Tibial artery (tissue), 4 donors: ENCODE measurements around the gene CHRD.

Experiments
- DNase-seq, 2 donors: peaks; one replicate each; pipeline ENCODE4 v3.0.0-alpha.2; 2019
- H3K27ac ChIP-seq, 2 donors: fragments of 200-600 bp; sonication (generic) in 1 of 2; 1 replicate in 1 of 2; 2 replicates in 1 of 2; pipeline ENCODE4 v1.5.1; 2018 to 2019; ENCODE audit warnings: mild to moderate bottlenecking in 1 of 2
- H3K27me3 ChIP-seq, 2 donors: fragments of 200-600 bp; sonication (generic) in 1 of 2; one replicate each; pipeline versions ENCODE4 v1.5.1 to v1.6.0; 2016 to 2019
- H3K36me3 ChIP-seq, 3 donors: fragments of 200-600 bp; sonication (generic) in 2 of 3; one replicate each; pipeline ENCODE4 v1.5.1; 2016 to 2019; ENCODE audit warnings: mild to moderate bottlenecking in 2 of 3
- H3K4me1 ChIP-seq, 4 donors: fragments of 200-600 bp; sonication (generic) in 2 of 4; 1 replicate in 3 of 4; 2 replicates in 1 of 4; pipeline ENCODE4 v1.5.1; 2016 to 2019
- H3K4me3 ChIP-seq, 2 donors: fragments of 200-600 bp; sonication (generic) in 1 of 2; 1 replicate in 1 of 2; 2 replicates in 1 of 2; pipeline ENCODE4 v1.5.1; 2018 to 2019; ENCODE audit warnings: mild to moderate bottlenecking in 2 of 2
- H3K9me3 ChIP-seq, 3 donors: fragments of 200-600 bp; sonication (generic) in 1 of 3; one replicate each; pipeline ENCODE4 v1.5.1; 2016 to 2019
- intact Hi-C: fragments of 100-400 bp; cut with DNase I; formaldehyde crosslinking; loops from one replicate; pipeline ENCODE4 v1.15.0; 2023; ENCODE audit warnings: low total_unique reads
- TF ChIP-seq, protein P1 (sequence below), 2 experiments: fragments of 200-600 bp in 1 of 2; fragments of 450-650 bp in 1 of 2; IDR thresholded peaks; one replicate each; pipeline ENCODE4 v1.5.1; 2017 to 2019; ENCODE audit warnings: antibody characterized with exemption in 2 of 2, mild to moderate bottlenecking in 1 of 2, moderate library complexity in 1 of 2

CHRD gene

DNA sequence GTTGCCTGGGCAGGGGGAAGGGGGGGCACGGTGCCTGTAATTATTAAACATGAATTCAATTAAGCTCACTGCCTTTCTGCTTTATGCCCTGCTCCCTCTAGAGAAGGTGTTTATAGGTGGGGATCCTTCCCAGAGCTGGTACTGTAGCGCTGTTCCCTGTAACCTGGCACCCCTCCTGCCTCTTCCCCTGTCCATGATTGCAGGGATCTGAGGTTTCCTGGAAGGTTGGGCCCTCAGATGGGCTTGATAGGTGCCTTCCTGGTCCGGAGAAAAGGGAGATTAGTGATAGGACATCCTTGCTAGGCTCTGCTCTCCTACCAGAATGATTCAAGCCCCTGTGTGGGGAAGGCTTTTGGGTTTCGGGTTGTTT is 44.6 kb upstream of the CHRD start:
- TF ChIP-seq, protein P1, sequence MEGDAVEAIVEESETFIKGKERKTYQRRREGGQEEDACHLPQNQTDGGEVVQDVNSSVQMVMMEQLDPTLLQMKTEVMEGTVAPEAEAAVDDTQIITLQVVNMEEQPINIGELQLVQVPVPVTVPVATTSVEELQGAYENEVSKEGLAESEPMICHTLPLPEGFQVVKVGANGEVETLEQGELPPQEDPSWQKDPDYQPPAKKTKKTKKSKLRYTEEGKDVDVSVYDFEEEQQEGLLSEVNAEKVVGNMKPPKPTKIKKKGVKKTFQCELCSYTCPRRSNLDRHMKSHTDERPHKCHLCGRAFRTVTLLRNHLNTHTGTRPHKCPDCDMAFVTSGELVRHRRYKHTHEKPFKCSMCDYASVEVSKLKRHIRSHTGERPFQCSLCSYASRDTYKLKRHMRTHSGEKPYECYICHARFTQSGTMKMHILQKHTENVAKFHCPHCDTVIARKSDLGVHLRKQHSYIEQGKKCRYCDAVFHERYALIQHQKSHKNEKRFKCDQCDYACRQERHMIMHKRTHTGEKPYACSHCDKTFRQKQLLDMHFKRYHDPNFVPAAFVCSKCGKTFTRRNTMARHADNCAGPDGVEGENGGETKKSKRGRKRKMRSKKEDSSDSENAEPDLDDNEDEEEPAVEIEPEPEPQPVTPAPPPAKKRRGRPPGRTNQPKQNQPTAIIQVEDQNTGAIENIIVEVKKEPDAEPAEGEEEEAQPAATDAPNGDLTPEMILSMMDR (IDR thresholded peaks at IDR 0.05) = no peak
- Histone ChIP-seq H3K36me3 (peaks cover 39 to 50% (median 49%) of the 10 kb centered on the region in 3 donors), H3K27ac (peak overlapping the region; percentile 97 to 98), H3K27me3 (no peaks in the 10 kb centered on the region), H3K4me1 (peaks cover 0 to 39% (median 27%) of the 10 kb centered on the region in 4 donors), H3K4me3 (peak overlapping the region; percentile 90 to 94), H3K9me3 (no peaks in the 10 kb centered on the region)
- DNase-seq = no peak
- intact Hi-C loops = no loop called here

DNA sequence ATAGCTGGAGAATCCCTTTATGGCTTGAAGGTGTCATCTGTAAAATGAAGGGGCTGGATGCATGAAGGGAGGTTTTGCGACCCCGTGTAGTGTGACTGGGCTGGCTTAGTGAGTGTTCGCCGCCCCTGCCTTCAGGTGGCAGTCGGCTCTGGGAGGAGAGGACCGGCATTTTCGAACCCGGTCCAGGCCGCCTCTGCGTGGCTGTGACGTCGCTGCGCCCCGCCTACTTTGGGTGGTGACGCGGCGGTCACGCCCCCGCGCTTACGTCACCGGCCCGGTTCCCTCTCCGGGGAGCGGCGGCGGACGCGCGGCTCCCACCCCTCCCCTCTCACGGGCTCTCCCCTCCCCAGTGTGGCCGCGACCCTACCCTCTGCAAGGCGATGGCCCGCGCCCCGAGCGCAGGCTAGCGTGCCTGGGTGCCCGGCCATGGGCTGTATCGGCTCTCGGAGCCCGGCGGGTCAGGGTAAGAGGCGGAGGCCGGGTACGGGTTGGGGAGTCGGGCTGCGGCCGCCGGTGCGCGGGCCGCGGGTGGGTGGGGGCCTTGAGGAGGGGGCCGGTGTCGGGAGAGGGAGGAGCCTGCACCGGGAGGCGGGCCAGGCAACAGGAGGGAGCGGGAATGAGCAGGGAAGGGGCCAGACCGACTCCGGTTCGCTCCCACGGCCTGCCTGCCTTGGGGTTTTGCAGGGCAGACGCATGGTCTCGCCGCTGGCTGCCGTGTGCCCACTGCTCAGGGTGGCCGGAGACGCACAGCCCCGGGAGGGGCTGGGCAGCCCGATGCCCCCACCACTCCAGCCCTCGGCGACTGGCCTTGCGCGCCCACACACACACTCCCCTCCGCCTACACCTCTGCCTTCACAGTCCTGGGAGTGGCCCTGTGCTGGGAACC is 44.0 kb upstream of the CHRD start:
- TF ChIP-seq, protein P1 (IDR thresholded peaks at IDR 0.05) = no peak
- intact Hi-C loops = loop anchor here (1.0 to 2.0 kb wide), 2 partner anchors 21 to 27 kb away; no protein-coding TSS in a partner anchor
- DNase-seq = peak; percentile 79 to 92
- Histone ChIP-seq H3K4me1 (peaks cover 0 to 39% (median 27%) of the 10 kb centered on the region in 4 donors), H3K9me3 (no peaks in the 10 kb centered on the region), H3K27me3 (no peaks in the 10 kb centered on the region), H3K36me3 (peaks cover 32 to 44% (median 44%) of the 10 kb centered on the region in 3 donors), H3K27ac (peak overlapping the region; percentile 97 to 98), H3K4me3 (peak overlapping the region; percentile 90 to 94)

DNA sequence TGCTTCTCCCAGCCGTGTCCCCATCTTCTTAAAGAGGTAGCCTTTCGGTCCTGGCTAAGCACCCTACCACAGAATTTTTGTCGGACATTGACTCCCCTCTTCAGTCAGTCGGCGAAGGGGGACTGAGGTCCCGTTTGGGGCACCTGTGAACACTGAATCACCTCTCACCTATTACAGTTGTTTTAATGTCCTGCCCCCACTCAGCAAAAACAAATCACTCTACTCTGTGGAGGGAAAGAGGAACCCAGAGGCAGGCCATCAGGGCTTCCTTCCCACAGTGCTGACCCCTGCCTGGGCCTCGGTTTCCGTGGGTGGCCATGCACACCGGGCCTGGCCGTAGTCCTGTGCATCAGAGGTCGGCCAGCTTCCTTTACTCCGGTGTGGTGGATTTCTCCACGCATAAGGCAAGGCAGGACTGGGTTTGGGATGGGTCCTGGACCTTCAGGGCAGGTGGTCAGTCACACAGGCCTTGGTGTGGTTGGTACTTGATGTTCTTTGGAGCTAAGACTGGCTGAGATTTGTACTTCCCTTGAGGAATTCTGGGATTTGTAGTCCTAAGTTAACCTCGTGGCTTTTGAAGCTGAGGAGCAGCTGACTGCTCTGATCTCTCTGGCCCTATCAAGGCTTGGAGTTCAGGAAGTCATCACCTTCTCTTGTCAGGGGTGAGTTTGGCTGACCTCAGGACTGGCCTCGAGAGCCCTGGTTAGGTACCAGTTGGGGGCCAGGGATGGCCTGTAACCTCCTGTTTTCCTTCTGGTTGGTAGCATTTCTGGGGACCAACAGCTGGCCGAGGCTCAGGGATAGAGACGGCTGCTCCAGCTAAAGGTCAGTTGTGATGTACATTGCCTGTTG is 43.1 kb upstream of the CHRD start:
- H3K9me3 ChIP-seq = no peaks in the 10 kb centered on the region
- H3K27me3 ChIP-seq = no peaks in the 10 kb centered on the region
- H3K4me1 ChIP-seq = peaks cover 0 to 39% (median 27%) of the 10 kb centered on the region in 4 donors
- TF ChIP-seq, protein P1 (IDR thresholded peaks at IDR 0.05) = no peak
- peak; percentile 35 to 77 for DNase-seq
- peak overlapping the region; percentile 90 to 94 for H3K4me3 ChIP-seq
- H3K27ac ChIP-seq = peak overlapping the region; percentile 97 to 98
- intact Hi-C loops = loop anchor here (1.0 to 2.0 kb wide), 2 partner anchors 21 to 26 kb away; no protein-coding TSS in a partner anchor
- H3K36me3 ChIP-seq = peaks cover 29 to 42% (median 40%) of the 10 kb centered on the region in 3 donors

DNA sequence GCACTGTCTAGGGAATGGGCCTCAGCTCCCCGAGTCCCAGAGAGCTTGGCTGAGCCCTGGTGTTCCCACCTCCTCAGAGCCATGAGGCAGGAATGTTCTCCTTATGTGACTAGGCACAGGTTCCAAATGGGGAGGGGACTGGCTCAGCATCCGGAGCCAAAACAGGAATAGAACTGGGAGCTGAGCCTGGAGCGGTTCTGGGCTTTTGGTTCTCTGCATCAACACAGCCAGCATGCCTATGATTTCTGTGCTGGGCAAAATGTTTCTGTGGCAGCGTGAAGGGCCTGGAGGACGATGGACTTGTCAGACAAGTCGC is 42.5 kb upstream of the CHRD start, which contains the start of gene FAM131A:
Gene FAM131A (plus strand): TSS at position 202 of the 316 bp plus-strand sequence. CDS start 31 bp downstream, at position 233.
- intact Hi-C loops = loop anchor here (2.0 kb wide), 1 partner anchor 25 kb away; no protein-coding TSS in a partner anchor
- DNase-seq = peak; percentile 86 to 95
- no peaks in the 10 kb centered on the region for H3K27me3 ChIP-seq
- peak within 1 kb of the TSS; percentile 97 to 98 for H3K27ac ChIP-seq
- H3K36me3 ChIP-seq = peaks cover 29 to 42% (median 40%) of the 10 kb centered on the region in 3 donors
- no peaks in the 10 kb centered on the region for H3K9me3 ChIP-seq
- H3K4me3 ChIP-seq = peak within 1 kb of the TSS; percentile 90 to 94
- TF ChIP-seq, protein P1 (IDR thresholded peaks at IDR 0.05) = peak in 1 of 2 experiments; percentile 28
- peaks cover 0 to 39% (median 27%) of the 10 kb centered on the region in 4 donors for H3K4me1 ChIP-seq

DNA sequence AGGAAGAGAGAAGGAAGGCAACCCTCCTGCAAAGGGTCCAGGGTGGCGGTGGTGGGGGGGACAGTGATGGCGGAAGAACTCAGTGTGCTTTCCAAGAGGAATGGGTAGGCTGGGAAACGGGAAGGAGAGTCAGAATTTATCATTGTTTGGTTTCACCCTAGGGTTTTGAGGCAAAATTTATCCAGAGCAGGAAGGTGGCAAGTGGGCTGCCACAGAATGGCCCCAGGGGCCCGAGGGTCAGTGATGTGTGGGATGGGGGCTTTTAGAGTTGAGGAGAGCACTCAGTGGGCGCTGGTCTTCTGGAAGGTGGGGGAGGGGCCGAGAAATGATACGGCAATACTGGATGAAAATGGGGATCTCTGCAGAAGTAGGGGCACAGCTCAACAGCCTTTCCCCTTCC is 41.9 kb upstream of the CHRD start:
- peak overlapping the region; percentile 90 to 94 for H3K4me3 ChIP-seq

More for the DNA sequence above, 41.9 kb upstream of the CHRD start:
- Histone ChIP-seq H3K36me3 (peaks cover 29 to 42% (median 40%) of the 10 kb centered on the region in 3 donors), H3K27me3 (no peaks in the 10 kb centered on the region), H3K4me1 (peaks cover 0 to 39% (median 27%) of the 10 kb centered on the region in 4 donors), H3K9me3 (no peaks in the 10 kb centered on the region), H3K27ac (peak overlapping the region; percentile 97 to 98)
- no peak for DNase-seq
- intact Hi-C loops = loop anchor here (2.0 kb wide), 2 partner anchors 25 to 39 kb away; partner anchors contain the start of gene PSMD2
- TF ChIP-seq, protein P1 (IDR thresholded peaks at IDR 0.05) = no peak
